Right forelimb (tissue), 1 donor: ENCODE measurements around the gene FAM174C.
"Not testable (repeated sequence)": the region's sequence is repeated elsewhere in the genome, so short reads cannot be mapped to it uniquely, and the experiment has no call there.

Source experiments
- DNase-seq: peaks from one replicate; pipeline ENCODE4 v3.0.0-alpha.2; 2018

Gene FAM174C

GRCh38 chr19:1307320-1307719, 32.0 kb downstream of the FAM174C start:
- DNase-seq, result no peak

- no peak for DNase-seq
Observed at GRCh38 chr19:1307755-1308303, 32.5 kb downstream of the FAM174C start.

- no peak for DNase-seq
Observed at GRCh38 chr19:1308718-1309117, 33.4 kb downstream of the FAM174C start.

GRCh38 chr19:1309977-1310852, 34.9 kb downstream of the FAM174C start:
- no peak for DNase-seq

- DNase-seq, result no peak
Observed at GRCh38 chr19:1310853-1311180, 35.5 kb downstream of the FAM174C start.

- DNase-seq, result peak; percentile 44
Observed at GRCh38 chr19:1311543-1312091, 36.3 kb downstream of the FAM174C start.

GRCh38 chr19:1312767-1313694, 37.7 kb downstream of the FAM174C start:
- no peak for DNase-seq

GRCh38 chr19:1313695-1314613, 38.6 kb downstream of the FAM174C start:
- no peak for DNase-seq

- DNase-seq, result peak; percentile 71
Observed at GRCh38 chr19:1315470-1316166, 40.3 kb downstream of the FAM174C start.

GRCh38 chr19:1316466-1316865, 41.1 kb downstream of the FAM174C start:
- no peak for DNase-seq

- no peak for DNase-seq
Observed at GRCh38 chr19:1317274-1318003, 42.1 kb downstream of the FAM174C start.

GRCh38 chr19:1318678-1319471, 43.5 kb downstream of the FAM174C start:
- no peak for DNase-seq

- DNase-seq, result not testable (repeated sequence)
Observed at GRCh38 chr19:1320282-1320650, 44.9 kb downstream of the FAM174C start.

- DNase-seq, result no peak
Observed at GRCh38 chr19:1321539-1321938, 46.2 kb downstream of the FAM174C start.

GRCh38 chr19:1322198-1322981, 47.1 kb downstream of the FAM174C start:
- DNase-seq, result no peak

- DNase-seq, result no peak
Observed at GRCh38 chr19:1324249-1324805, 49.0 kb downstream of the FAM174C start.

GRCh38 chr19:1324806-1325567, 49.7 kb downstream of the FAM174C start:
- peak; percentile 84 for DNase-seq
